Eye (tissue), 1 donor: ENCODE measurements around the gene RBBP8NL.
A peak's percentile ranks its signal among the peaks of the same experiment; 100 is the strongest.

Source experiments
- DNase-seq: peaks from one replicate; pipeline ENCODE4 v3.0.0-alpha.2; 2015

The RBBP8NL gene

DNA sequence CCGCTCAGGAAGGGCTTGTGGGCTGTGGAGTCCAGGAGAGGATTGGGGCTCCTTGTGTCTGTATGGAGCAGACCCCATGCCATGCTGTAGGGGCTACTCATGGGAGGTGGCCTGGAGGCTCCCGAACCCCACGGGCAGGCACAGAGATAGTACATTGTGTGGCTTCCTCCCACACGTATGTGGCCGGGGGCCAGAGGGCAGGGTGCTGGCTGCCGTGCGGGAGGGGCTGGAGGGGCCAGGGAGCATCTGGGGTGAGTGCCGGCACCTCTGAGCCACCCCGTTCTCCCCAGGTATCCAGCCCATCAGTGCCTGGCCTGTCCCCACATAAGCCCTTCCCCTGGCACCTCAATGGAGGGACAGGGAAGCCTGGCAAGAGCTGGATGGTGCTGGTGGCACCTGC is 7.6 kb downstream of the RBBP8NL start:
- no peak for DNase-seq

DNA sequence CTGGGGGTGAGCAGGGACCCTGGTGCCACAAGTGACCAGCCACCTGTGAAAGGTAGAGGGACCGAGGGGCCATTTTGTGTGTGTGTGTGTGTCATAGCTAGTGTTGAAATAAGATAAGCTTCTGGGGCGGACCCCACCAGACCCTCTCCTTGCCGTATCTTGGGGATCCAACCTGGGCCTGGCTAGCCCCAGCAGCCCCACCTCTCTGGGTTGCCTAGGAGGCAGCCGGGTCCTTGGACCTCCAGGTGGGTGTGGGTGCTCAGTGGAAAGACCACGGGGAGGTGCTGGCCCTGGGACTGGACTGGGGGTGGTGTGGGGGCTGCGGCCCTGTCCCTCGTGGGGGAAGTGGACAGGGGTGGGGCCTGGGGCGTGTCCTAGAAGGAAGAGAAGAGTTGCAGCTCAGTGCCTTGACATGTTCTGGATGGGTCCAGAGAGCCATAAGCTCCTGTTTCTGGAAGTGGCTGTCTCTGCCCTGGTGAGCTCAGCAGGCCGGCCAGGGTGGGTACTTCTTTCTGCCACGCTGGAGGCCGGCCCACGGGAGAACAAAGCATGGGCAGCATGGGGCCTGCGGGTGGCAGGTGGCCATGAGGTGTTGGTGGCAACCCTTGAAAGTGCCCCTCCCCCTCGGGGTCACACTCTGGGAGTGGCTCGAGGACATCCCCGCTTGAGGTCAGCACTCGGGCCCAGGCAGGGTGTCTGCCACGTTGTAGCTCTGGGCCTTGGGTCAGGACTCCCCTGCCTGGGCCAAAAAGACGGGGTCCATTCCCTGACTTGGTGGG is 8.4 kb downstream of the RBBP8NL start:
- DNase-seq = no peak

DNA sequence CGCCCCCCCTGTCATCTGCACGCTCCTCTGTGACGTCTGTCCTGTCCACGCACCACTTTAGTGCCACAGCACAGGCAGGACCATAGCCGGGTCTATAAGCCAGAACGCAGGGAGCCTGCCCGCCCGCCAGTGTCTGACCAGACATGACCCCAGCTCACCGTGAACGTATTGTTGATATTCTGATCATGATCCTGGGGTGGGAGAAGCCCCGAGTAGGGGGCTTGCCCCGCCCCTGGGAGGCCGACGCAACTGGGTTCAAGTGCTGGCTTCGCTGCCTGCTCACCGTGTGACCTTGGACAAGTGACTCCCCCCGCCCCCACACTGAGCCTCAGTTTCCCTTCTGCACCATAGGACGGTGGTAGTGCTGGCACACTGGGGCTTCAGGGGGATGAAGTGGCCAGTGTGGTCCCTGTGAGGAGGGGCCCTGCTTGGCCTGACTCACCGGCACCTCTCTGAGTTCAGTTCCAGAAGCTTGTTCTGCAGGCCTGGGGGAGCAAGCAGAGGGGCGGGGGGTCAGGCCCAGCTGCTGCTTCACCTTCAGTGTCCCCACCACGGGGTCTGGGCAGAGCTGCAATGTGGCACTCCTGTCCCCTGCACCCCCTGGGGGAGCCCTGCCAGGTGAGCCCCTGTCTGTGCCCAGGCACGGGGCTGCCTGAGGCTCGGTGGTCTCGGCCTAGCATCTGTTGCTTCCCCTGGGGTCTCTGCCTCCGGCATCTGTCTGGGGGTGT is 9.2 kb downstream of the RBBP8NL start:
- no peak for DNase-seq

DNA sequence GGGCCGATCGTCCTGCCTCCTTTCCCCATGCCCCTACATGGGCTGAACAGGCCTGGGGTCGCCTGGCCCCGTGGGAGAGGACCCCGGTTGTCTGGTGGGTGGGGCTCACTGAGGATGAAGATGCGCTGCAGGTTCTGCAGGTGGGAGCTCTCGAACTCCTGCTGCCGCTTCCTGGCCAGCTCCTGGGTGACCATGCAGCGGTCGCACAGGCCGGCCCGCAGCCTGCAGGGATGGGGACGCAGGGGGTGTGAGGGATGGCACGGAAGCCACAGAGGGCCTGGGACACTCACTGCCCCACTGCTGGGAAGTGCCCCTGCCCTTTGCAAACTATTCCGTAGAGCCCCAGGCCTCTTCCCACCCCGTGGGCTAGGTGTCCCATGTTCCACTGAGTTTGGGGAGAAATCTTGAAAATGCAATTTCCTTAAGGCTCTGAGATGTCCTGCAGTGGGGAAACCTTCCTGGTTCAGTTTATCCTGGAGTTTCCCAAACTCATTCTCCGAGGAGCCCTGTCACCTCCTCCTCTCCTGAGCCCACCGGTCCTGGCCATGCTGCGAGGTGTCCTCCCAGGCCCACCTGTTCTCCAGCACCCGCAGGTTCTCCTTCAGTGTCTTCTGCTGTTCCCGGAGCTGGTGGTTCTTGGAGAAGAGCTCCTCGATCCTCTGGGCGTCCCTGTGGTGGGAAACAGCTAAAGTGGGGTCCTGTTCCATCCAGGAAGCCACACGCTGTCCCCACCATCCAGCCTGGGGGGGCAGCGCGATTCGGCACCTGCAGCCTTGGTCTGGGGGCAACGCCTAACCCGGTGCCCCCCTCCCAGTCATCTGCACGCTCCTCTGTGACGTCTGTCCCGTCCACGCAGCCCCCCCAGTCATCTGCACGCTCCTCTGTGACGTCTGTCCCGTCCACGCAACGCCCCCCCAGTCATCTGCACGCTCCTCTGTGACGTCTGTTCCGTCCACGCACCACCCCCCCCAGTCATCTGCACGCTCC is 10.4 kb downstream of the RBBP8NL start:
- DNase-seq = no peak

DNA sequence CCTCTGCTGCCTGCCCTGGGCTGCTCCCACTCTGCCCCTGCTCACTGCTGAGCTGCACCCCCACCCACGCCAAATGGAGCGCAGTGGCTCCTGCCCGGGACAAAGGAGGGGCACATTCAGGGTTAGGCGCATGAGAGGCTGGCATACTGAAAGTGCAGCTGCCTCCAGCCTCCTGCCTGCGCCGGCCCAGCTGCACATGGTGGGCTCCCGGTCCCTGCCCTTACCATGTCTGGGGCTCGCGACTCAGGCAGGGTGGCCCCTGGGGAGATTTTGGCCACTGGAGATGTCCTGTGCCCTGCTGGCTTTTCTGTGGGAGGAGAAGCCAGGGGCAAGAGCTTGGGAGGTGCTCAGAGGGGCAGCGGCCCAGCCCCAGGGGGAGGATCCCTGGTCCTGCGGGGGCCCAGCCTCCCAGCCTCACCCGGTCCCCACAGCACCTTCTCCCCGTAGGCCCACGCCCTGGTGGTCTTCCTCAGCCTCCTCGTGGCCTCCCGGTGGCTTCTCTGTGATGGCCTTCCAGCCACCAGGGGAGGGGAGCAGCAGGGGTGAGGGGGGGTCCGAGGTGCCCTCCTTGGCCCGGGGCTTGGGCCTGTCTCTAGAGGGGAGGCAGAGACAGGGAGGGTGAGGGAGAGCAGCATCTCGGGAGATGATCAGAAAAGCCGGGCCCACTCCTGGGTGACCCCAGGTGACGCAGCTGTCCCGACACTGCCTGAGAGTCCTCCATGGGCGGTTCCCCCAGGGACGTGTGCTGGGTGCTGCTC is 11.8 kb downstream of the RBBP8NL start:
- DNase-seq = no peak

DNA sequence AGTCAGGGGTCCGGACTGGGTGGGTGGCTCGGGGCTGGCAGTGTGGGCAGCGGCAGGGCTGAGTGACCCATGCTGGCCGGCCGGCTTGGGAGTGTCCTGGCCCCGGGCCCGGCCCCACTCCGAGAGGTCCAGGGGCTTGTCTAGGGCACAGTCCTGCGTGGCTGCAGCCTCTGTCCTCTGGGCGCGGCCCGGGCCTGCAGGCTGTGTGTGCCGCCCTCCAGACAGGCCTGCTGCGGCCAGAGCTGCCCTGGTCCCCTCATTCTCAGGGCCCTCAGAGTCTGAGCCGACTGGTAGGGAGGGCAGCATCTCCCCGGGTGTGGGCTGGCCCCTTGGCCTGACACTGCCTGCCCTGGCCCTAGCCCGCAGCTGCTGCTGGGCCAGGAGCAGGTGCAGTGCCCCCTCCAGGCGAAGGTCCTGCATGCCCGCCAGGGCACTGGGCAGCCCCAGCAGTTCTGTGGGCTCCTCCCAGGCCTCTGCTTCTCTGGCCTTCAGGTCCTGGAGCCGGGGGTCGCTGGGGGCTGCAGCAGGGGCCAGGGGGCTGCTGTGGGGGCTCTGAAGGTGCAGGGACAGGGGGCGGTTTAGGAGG is 13.3 kb downstream of the RBBP8NL start:
- DNase-seq = no peak

DNA sequence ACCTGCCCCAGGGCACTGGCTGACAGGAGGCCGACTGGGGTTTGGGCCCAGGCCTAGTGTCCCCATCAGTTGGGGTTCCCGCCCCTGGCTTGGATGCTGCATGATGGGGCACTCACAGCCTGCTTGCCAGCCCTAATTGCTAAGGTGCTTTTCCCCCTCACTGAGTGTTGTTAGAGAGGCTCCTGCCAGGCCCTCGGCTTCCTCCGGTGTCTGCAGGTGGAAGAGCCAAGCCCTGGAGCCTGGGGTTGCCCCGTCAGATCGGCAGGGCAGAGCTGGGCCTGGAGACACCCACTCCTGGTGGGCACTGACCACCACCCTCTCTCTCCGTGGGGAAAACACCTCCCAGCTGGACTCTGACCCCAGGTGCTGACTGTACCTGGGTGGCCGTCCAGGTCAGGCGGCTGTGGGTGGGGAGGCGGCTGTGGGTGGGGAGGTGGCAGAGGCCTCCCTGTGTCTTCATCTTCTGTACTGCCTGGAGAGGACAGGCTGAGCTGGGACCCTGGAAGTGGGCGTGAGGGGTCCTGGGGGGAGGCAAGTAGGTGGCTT is 14.2 kb downstream of the RBBP8NL start:
- DNase-seq = no peak

DNA sequence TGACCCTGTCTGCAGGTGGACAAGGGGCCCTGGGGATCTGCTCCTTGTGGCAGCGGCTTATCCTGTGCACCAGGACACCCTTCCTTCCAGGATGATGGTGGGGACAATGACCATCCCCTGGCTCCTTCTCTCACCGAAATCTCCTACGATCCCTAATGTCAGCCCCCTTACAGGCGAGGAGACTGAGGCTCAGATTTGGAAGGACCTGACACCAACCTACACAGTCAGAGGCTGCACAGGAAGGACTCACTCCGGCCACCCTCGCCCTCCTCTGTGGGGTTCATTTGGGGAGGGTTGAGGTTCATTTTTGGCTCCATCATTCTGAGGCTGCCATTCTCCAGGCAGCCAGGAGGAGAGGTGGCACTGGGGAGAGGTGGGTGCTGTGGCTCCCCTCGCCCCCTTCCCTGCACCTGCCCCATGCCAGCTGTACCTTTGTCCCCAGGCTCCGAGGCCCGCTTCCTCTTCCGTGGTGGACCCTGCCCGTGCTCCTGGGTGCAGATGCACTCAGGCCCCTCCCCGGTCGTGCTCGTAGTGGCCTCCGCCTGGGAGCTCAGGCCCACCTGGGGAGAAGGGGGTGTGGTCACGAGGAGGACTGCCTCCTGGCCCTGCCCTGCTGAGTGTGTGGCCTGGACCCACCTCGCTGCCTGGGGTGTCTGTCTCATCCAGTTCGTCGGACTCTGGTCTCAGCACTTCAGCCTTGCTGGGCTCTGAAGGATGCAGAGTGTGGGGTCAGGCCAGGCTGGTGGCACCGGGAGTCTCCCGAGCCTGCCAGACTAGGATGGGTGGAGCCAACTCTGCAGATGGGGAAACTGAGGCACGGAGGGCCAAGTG is 14.9 kb downstream of the RBBP8NL start:
- DNase-seq = no peak

DNA sequence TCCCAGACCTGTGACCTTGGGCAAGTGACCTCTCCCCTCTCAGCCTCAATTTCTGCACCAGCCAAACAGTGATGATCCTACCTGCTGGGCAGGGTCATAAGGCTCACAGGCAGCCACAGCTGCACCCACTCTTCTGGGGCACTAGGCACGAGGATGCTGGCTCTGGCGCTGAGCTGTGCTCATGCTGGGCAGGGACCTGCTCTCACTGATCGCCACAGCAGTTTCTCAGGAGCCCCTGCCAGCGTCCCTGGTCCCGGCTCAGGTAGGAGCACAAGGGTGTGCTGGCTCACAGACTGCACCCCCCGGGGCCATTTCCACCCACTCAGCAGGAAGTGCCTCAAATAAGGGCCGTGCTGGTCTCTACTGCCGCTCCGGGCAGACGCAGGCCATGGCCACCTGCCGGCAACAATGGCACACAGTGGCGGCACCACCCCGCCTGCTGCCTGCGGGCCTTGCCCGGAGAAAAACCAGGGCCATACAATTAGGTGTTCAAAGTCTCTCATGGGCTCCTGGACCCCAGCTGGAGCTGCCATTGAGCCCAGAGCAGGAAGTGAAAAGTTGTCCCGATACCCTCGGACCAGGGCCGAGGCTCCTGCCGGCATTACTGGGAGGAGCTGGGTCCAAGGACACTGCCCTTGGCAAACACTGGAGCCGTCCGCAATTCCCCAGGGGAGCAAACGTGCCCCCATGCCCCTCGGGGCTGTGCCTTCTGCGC is 15.7 kb downstream of the RBBP8NL start:
- no peak for DNase-seq

DNA sequence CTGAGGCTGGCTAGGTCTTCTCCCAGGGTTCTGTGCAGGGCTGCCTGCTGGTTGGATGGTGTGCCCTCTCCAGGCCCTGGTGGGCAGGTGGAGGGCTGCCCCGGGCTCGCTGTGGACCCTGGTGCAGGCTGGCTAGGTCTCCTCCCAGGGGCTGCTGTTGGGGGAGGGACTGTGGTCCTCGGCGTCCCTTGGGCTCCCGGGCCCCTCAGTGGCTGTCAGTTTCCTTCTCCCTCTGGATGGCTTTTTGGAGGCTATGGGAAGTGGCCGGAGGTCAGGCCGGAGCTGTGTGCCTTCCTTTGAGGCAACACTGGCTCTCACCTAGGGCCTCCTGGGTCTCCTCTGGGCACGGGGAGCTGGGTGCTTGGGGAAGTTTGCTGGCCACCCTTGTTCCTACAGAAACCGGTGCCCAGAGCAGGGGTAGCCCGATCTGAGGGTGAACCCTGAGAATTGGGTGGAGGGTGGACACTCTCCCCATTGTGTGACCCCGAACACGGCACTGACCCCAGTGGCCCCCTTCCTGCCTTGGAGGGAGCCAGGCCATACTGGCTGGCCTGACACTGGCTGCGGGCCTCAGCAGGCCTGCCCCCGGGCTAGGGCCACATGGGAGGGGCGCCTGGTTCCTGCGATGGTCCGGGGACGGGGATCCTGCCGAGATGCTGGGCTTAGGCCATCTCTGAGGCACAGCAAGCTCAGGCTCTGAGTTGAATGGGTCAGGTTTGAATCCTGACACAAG is 16.4 kb downstream of the RBBP8NL start:
- no peak for DNase-seq

DNA sequence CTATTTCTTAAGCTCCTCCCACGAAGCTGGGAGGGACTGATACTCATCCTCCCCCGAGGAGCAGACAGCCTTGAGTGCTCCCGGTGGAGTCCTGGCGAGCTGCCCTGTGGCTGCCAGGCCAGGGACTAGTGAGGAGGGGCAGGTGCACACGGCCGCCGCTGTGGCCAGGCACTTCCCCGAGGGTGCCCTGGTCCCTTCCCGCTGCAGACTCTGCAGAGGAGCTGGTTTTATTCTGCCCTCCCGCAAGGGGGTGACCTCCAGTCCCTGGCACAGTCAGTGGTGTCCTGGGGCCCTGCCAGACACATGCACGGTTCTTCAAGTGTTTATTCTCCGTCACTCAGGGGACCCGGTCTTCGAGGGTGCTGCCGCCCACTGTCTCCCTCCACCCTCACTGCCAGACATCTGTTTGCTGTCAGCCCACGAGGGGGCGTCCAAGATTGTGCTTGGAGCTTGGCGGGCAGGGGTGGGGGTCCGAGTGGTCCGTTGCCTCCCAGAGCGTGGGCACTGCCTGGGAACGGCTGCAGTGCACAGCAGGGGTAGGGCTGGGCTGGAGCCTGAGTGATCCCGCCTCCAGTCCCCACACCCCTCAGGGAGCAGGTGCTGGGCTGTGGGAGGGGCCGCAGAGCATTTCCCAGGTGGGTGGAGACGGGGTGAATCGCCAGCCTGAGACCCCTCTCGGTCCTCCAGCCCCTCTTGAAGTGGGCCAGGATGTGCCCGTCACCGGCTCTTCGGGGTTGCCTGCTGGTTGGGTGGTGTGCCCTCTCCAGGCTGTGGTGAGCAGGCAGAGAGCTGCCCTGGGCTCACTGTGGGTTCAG is 17.2 kb downstream of the RBBP8NL start:
- DNase-seq = peak; percentile 89

DNA sequence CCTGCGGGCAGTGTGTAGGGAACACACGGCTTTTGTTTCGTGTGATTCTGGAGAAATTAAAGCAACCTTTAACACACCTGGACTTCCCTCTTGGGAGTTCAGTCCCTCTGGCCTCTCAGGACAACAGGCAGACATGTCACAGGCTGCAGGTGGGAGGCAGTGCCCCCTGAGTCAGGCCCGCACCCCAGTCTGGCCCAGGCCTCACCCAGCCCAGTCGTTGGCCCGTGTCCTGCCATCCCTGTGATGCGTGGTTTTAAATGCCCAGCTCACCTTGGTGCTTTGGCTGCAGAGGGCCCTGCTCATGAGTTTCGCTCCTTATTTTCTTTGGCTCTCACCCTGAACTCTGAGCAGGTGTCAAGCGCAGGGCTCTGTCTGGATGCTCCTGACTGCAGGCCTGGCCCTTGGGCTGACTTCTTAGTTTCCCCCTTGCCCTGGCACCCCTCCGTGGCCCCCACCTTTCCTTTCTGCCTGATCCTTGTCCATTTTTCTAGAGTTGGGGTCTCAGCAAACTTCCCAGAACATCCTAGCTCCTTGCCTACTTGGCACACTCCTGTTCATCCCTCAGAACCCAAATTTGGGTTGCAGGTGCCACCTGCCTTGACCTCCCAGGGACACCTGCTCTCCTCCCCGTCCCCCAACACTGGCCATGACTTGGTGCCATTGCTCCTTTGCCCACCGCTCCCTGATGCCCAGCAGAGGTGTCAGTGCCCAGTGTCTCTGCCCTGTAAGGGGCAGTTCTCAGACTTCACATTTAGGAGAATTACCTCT is 18.1 kb downstream of the RBBP8NL start:
- no peak for DNase-seq

DNA sequence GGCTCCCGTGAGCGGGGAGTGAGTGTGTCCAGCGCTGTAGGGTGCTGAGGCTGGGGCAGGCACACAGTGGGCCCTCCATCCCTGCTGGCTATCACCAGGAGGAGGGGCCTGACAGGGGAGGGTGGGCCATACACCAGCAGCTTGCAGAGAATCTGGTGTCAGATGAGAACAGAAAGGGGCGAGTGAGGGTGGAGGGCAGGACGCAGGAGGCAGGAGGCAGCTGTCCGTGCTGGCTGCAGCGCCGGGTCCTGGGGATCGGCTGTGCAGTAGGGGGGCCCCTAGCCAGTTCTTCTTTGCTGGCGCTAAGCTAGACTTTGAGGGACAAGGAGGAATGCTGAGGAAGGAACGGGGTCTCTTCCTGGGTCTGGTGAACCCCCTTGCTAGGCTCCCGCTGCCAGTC is 18.7 kb downstream of the RBBP8NL start:
- no peak for DNase-seq

DNA sequence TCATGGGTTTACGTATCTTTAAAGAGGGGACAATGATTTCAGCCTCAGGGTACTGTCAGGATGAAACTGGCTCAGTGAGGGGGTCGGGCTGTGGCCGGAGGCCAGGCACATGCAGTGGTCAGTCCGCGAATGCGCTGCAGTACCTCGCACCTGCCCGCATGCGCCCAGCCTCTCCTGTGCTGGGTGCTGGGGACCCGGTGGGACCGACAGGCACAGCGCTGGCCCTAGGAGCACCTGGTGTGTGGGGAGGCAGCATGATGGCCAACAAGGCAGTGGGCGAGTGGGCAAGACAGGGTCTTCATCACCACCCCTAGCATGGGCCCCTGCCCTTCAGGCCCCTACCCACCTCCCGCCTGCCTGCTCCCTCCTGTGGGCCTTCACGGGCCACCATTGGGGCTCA is 19.3 kb downstream of the RBBP8NL start:
- DNase-seq = no peak

DNA sequence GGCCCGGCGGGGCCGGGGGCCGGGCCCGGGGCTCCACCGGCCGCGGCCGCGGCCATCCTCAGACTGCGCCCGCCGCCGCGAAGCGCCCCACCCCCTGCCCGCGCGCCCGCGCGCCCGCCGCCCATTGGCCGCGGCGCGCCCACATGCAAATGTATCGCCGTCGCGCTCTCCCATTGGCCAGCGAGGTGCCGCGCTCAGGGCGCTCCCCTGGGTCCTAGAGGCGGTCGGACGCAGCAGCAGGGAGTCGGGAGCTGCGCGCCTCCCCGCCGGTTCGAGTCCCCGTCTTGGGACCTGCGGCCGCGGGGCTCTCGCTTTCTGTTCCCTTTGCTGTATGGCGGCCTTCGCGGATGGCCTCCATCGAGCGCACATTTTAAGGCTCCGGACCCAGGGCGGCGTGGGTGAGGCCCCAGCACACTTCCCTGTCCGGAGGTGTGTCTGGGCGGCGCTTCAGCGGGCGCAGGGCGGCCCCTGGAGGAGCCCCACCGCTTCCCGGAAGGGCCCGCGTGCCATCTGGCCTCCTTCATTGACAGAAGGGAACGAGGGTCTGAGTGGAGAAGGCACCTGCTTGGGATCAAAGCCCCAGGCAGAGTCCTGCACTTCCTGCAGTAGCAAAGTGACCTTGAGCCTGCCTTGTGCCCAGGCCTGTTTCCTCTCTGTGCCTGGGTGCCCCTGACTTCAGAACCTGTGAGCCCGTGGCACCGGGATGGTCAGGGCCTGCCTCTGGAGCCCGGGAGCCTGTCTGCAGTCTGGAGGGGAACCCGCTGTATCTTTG is 19.9 kb downstream of the RBBP8NL start, which contains the start of gene CABLES2:
Gene CABLES2, minus strand, starts transcription at position 65 of the 772 bp plus-strand sequence. Its CDS starts 9 bp downstream, at position 56.
- peak; percentile 96 for DNase-seq

DNA sequence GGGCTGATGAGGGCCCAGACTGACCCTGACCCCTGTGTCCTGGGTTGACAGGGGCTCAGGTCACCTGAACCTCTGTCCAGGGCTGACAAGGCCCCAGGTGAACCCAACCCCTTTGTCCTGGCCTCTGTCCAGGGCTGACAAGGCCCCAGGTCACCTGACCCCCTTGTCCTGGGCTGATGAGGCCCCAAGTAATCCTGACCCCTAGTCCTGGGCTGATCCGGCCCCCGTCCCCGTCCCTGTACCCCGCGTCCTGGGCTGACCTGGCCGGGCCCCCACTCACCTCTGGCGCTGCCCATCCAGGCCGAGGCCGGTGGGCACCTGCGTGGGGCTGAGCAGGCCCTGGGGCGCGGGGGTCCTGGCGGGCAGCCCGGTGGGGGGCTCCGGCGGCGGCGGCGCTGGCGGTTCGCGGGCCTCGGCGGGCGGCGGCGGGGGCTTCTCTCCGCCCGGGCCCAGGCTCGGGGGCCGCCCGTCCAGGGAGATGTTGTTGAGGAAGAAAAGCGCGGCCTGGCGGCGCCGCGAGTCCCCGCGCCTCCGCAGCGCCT is 20.6 kb downstream of the RBBP8NL start:
- no peak for DNase-seq
